ENCODE results near the gene TMEM220. TPM values are rescaled to one million over a fixed set of nuclear protein-coding genes. Genes with fewer than 3 reads are reported as not detected.

TMEM220 gene
- total RNA-seq, 2 donors from 2014 or later: 1.4 to 10.9 TPM

- Mint-ChIP-seq H3K9me3 (no peaks in the 10 kb centered on the region), H3K36me3 (ENCODE audit: low read depth) (peaks cover 9% of the 10 kb centered on the region), H3K4me3 (no peak overlapping the region), H3K27me3 (ENCODE audit: insufficient read depth) (no peaks in the 10 kb centered on the region), H3K4me1 (peaks cover 4% of the 10 kb centered on the region), H3K27ac (no peak overlapping the region)
- H3K27me3 ChIP-seq (ENCODE audit: control insufficient read depth, insufficient read depth, low read length, poor library complexity, severe bottlenecking): no peaks in the 10 kb centered on the region
- H3K27ac ChIP-seq (ENCODE audit: low read depth, low read length): no peak overlapping the region
- no peaks in the 10 kb centered on the region for H3K9me3 ChIP-seq (ENCODE audit: control insufficient read depth, low read length)
- no peaks in the 10 kb centered on the region for H3K36me3 ChIP-seq (ENCODE audit: control insufficient read depth, insufficient read depth, low read length)
- TF ChIP-seq CTCF (conservative IDR thresholded peaks at IDR 0.05): no peak
- H3K9ac ChIP-seq (ENCODE audit: extremely low read depth, low read length, poor library complexity, severe bottlenecking): no peak overlapping the region
- 33 to 75% methylated on average over 1 to 2 of the region's 2 CpGs for WGBS, 2 experiments (ENCODE audit: insufficient coverage in 1 of 2, insufficient read length in 1 of 2)
- DNase-seq: no peak
- H3K4me3 ChIP-seq (ENCODE audit: low read length): no peak overlapping the region
- H3K4me1 ChIP-seq (ENCODE audit: control insufficient read depth, insufficient read depth, low read length): no peaks in the 10 kb centered on the region
These were observed 3.6 kb downstream of the TMEM220 start for GRCh38 chr17:10726196-10726595.

GRCh38 chr17:10725262-10725661 is 4.6 kb downstream of the TMEM220 start:
- Histone ChIP-seq H3K27me3 (ENCODE audit: control insufficient read depth, insufficient read depth, low read length, poor library complexity, severe bottlenecking) (no peaks in the 10 kb centered on the region), H3K9ac (ENCODE audit: extremely low read depth, low read length, poor library complexity, severe bottlenecking) (no peak overlapping the region), H3K4me1 (ENCODE audit: control insufficient read depth, insufficient read depth, low read length) (no peaks in the 10 kb centered on the region), H3K4me3 (ENCODE audit: low read length) (no peak overlapping the region), H3K36me3 (ENCODE audit: control insufficient read depth, insufficient read depth, low read length) (no peaks in the 10 kb centered on the region), H3K9me3 (ENCODE audit: control insufficient read depth, low read length) (no peaks in the 10 kb centered on the region), H3K27ac (ENCODE audit: low read depth, low read length) (no peak overlapping the region)
- no peak for TF ChIP-seq CTCF (conservative IDR thresholded peaks at IDR 0.05)
- H3K4me3 Mint-ChIP-seq: no peak overlapping the region
- DNase-seq: no peak
- no peaks in the 10 kb centered on the region for H3K9me3 Mint-ChIP-seq
- no peak overlapping the region for H3K27ac Mint-ChIP-seq
- no peaks in the 10 kb centered on the region for H3K4me1 Mint-ChIP-seq
- WGBS, 2 experiments (ENCODE audit: insufficient coverage in 1 of 2, insufficient read length in 1 of 2): 87 to 100% methylated on average over 2 to 3 of the region's 3 CpGs
- H3K36me3 Mint-ChIP-seq (ENCODE audit: low read depth): peaks cover 9% of the 10 kb centered on the region
- no peaks in the 10 kb centered on the region for H3K27me3 Mint-ChIP-seq (ENCODE audit: insufficient read depth)

- Mint-ChIP-seq H3K27me3 (ENCODE audit: insufficient read depth) (no peaks in the 10 kb centered on the region), H3K4me1 (no peaks in the 10 kb centered on the region), H3K4me3 (no peak overlapping the region), H3K36me3 (ENCODE audit: low read depth) (peaks cover 9% of the 10 kb centered on the region), H3K27ac (no peak overlapping the region), H3K9me3 (no peaks in the 10 kb centered on the region)
- WGBS, 2 experiments (ENCODE audit: insufficient coverage in 1 of 2, insufficient read length in 1 of 2): 94 to 96% methylated on average over 2 to 9 of the region's 11 CpGs
- H3K4me3 ChIP-seq (ENCODE audit: low read length): no peak overlapping the region
- no peaks in the 10 kb centered on the region for H3K27me3 ChIP-seq (ENCODE audit: control insufficient read depth, insufficient read depth, low read length, poor library complexity, severe bottlenecking)
- no peak overlapping the region for H3K9ac ChIP-seq (ENCODE audit: extremely low read depth, low read length, poor library complexity, severe bottlenecking)
- no peak overlapping the region for H3K27ac ChIP-seq (ENCODE audit: low read depth, low read length)
- no peak for DNase-seq
- H3K36me3 ChIP-seq (ENCODE audit: control insufficient read depth, insufficient read depth, low read length): no peaks in the 10 kb centered on the region
- H3K4me1 ChIP-seq (ENCODE audit: control insufficient read depth, insufficient read depth, low read length): no peaks in the 10 kb centered on the region
- no peaks in the 10 kb centered on the region for H3K9me3 ChIP-seq (ENCODE audit: control insufficient read depth, low read length)
- TF ChIP-seq CTCF (conservative IDR thresholded peaks at IDR 0.05): no peak
These were observed 5.2 kb downstream of the TMEM220 start for GRCh38 chr17:10724546-10725195.
